Stimulated activated CD8-positive, alpha-beta memory T cell treated with anti-CD3 and anti-CD28 coated beads, Interleukin-15, amount 100 ng/mL, for 4 hours (primary cell): ENCODE results near the gene UBE2H.

Experiments
- DNase-seq, 2 donors: peaks; one replicate each; pipeline ENCODE4 v3.0.0-alpha.2; 2020; ENCODE audit warnings: low read depth in 2 of 2

UBE2H gene

DNA sequence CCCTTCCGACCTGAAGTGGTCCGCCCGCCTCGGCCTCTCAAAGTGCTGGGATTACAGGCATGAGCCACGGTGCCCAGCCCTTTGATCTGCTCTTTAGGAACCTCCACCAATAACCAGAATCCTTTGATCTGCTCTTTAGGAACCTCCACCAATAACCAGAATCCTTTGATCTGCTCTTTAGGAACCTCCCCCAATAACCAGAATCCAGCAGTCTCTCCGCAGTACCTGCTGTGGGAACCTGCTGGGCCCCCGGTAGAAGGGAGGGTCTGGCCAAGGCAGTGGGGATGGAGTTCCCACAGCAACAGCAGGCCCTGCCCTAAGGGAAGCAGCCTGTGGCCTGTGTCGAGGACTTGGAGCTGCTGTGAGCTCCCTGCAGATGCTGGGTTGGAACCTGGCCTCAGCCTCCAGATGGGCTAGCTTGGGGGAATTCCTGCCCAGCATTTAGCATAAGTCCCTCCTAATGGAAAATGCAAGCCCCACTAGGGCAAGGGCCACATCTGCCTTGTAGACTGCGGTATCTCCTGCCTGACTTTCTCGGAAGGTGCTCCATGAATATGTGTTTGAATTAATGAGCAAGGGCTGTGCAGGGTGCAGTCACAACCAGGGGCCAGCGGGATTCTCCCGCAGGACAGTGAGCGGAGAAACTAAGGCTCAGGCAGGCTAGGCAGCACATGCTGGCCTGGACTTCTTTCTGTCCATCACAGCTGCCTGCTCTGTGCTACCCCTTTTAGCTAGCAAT lies 165.8 kb downstream of the UBE2H start:
- DNase-seq: no peak

DNA sequence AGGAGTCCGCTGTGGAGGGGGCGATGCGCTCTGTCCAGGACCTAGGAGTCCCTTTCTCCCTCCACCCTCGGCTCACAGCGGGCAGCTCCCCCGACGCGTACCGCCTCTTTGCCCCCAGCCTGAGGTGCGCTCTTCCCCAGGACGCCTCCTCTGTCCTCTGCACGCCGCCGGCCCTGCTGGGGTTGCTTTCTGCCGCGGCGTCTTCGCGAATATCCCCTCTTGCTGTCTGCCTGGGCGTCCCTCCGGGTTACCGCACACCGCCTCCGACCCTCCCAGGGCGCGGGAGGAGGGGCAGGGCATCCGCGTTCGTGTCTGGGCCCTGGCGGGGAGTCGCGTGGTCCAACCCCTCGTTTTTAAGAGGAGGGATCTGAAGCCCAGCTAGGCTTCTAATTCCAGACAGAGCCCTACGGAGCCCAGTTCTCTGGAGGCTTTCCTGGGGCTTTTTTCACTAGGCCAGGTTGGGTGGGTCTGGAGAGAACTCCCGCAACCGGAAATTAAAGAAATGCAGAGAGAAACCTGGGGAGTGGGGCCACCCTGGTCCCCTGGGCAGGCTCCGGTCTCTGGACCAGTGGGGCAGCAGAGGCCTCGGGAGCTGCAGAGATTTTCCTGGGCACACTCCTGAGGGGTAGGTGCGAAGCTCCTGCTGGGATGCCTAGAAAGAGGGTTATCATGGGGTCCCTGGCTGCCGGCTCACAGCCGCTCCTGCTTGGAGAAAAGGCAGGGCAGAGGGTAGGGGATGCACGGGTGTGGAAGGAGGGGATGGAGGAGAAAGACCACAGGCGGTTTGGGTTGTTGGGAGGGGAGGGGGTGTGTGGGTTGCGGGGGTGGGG lies 166.9 kb downstream of the UBE2H start:
- no peak for DNase-seq

DNA sequence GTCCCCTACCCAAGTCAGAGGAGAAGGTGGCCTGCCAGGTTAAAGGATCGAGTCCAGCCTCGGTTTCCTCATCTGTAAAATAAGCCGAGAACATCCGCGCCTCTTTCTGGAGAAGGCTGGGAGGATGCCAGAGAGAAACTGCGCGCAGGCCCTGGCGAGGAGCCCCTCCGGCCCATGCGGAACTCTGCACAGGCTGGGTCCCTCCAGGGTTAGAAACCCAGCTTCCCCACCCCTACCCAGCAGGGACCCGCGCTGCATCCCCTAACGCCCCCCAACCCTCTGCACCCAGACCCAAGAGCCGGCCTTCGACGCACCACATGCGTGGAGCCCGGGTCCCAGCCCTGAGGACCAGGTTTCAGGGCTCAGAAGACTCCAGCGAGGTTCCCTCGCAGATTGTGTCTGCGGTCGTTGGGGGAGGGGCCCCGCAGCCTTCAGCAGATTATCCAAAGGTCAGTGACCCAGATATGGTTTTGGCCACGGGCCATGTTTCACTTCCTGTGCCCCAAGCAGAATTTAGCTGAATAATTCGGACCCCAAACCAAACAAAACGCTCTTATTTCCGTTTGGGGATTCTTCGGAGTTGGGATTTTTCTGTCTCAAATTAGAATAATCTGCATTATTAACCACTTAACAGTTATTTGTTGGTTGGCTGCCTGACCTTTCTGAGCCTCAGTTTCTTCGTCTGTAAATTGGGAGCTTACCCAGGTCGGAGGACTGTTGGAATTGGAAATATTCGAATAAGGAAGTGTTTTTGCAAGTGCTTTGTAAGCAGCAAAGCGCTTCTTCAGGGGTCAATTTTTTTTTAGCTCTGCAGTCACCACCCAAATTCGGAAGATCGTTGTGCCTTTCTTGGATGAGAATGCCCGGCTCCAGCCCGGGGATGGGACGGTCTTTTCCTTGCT lies 167.7 kb downstream of the UBE2H start:
- DNase-seq: no peak

DNA sequence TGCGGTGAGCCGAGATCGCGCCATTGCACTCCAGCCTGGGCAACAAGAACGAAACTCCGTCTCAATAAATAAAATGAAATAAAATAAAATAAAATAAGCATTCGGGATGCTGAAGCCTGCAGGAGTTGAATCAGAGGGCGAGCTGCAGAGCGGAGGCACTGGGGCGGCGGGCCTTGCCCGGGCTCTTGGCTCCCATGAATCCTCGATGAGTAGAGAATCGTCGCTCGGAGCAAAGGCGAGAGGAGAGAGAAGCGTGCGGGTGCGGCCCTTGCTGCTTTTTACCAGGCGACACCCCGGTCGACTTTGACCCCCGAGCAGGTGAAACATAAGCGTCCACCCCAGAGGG lies 168.3 kb downstream of the UBE2H start:
- DNase-seq: no peak

DNA sequence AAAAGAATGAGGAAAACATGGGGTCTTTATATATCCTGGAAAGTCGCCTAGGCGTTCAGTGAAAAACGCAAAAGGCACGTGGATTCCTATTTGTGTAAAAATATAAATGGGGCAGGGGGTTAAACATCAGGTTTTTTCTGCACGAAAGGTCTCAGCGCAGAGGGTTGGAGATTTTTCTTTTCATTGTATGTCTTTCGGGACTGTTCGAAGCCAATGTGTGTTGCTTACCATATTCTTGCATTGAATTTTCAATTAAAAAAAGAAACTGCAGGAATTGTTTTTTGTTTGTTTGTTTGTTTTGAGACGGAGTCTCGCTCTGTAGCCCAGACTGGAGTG lies 169.2 kb downstream of the UBE2H start:
- no peak for DNase-seq

DNA sequence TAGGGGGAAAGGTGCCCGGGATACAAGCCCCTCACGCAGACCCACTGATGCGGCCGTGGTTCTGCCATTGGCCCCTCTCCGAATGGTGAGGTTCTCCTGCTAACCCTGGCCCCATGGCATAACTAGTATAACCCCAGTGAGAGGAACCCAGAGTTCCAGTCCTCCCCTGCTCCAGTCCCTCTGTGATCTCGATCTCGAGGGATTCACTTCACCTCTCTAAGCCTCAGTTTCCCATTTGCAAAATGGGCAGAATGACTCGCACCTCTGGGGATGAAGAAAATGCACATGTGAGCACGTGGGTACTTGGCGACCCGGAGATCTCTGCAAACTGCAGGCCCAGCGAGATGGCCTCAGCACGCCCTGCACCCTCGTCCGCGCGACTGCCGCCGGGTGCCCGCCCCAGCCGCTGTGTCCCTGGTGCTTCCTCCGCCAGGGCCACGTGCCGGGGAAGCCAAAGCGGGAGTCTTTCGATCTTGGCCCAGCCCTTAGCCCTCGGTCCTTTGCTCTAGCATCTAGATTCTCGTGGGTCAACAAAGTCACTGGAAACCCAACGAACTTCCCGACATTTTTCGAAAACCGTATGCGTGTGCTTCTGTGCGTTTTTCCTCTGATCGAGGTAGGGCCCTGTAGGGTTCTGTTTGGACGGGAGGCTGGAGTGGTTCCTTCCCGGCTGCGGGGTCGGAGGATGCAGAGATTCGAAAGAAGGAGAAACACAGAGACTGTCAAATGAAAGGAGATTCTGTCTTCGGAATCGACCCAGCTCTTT lies 169.8 kb downstream of the UBE2H start:
- no peak for DNase-seq

DNA sequence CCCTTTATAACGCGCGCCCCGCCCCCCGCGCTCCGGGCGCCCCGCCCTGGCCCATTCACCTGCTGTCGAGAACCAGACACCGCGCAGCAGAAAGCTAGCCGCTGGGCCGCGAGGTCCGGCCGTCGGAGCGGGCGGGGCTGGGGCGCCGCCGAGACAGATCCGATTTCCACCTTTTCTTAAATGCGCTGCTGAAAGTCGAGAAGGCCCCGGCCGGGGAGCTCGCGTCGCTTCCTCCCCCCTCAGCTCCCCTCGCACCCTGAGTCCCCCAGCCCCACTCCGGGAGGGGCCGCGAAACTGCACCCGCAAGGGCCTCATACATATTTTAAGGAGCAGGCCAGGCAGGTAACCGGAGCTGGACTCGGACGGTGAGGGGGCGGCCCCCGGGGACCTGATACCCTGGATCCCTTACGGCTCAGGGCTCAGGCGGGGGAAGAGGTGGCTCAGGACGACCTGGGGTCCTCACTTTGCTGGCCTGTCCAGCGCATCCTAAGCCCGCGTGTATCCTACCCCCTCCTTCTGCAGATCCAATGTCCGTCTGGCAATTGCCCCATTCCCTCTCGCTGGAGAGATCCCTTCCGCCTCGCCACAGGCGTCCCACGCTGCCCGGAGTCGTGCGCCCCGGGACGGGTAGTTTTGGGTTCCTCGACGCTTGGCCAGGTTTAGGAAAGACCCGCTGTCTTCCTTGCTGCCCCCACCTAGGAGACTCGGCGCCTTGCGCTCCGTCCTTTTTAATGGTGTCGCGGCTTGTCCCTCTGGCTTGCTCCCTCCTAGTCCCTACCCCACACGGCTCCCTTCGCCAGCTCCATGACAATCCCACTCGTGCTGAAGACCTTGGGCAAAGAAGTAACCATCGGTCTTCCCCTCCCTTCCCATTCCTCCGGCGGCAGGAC lies 170.6 kb downstream of the UBE2H start:
- no peak for DNase-seq

DNA sequence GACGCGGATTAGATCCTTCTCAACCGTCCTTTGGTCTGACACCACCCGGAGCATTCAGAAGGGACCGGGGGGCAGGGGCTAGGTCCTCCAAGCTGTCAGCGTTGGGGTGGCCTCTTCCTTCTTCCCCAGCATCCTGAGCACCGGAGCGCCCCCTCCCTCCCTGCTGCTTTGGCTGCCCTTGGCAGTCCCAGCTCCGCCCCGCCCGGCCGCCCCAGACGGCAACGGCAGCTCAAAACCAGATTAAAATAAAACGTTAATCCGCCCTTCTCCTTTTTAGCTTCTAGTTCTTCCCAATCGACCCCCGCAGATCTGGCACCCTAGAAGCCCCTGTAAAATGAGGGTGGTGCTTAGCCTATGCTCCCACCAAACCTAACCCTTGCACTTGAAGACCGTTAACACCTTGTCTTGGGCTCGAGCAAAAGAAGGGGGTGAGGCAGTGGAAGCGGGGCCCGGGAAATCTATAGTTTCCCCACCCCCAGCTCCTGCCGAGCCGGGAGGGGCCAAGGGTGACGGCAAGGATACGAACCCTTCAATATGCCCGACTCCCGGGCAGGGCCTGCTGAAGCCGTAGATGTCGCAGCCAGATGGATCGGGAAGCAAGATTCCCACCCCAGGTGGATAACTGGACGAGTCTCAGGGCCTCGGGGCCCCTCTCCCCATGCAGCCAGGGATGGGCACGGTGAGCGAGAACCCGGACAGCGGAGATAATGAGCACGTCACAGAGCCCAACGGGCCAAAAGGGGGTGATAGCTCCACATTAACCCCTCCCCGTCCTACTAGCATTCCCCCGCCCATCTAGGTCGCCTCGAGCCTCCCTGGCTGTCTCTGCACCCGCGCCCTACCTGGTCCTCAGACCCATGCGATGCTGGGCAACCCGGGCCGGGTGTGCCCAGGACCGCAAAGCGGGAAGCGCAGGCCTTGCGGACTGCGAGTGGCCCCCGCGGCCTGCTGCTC lies 171.5 kb downstream of the UBE2H start:
- no peak for DNase-seq
